K562 (cell line): ENCODE data around the gene TMEM141. TPM values are rescaled to one million over a fixed set of nuclear protein-coding genes. Genes with fewer than 3 reads are reported as not detected.
A peak's percentile ranks its signal among the peaks of the same experiment; 100 is the strongest.

Source experiments
- BCL6 ChIP-seq: fragments of 250-450 bp; sonication (Bioruptor Pico); IDR thresholded peaks from 2 replicates; pipeline ENCODE4 v1.4.0; 2020
- GATAD2A ChIP-seq: fragments of 450-650 bp; IDR thresholded peaks from 2 replicates; pipeline ENCODE4 v1.6.1; 2017
- GTF2E2 ChIP-seq: fragments of 200-800 bp; sonication (Bioruptor generic); IDR thresholded peaks from 2 replicates; pipeline ENCODE4 v1.6.1; 2016; ENCODE audit warnings: missing genetic modification characterization, missing compliant biosample characterization
- HDAC8 ChIP-seq: fragments of 450-650 bp; IDR thresholded peaks from 2 replicates; pipeline ENCODE4 v1.6.1; 2016; ENCODE audit warnings: mild to moderate bottlenecking, missing genetic modification characterization, moderate library complexity, missing compliant biosample characterization
- KLF16 ChIP-seq: IDR thresholded peaks from 2 replicates; pipeline ENCODE4 v1.6.1; 2016; ENCODE audit warnings: antibody characterized with exemption
- MCM7 ChIP-seq, 2 experiments: fragments of 450-650 bp; IDR thresholded peaks; 2 replicates each; pipeline ENCODE4 v1.6.1; 2016 to 2018
- MGA ChIP-seq: fragments of 450-650 bp; IDR thresholded peaks from 2 replicates; pipeline ENCODE4 v1.6.1; 2016; ENCODE audit warnings: mild to moderate bottlenecking, moderate library complexity
- MNT ChIP-seq, 2 experiments: fragments of 450-650 bp; conservative IDR thresholded peaks; 2 replicates each; pipeline ENCODE4 v1.6.1; 2017; ENCODE audit warnings: mild to moderate bottlenecking in 2 of 2, moderate library complexity in 2 of 2
- NR2C2 ChIP-seq, 2 experiments: fragments of 200-800 bp in 1 of 2; sonication (Bioruptor generic) in 1 of 2; sonication (generic) in 1 of 2; formaldehyde crosslinking in 1 of 2; IDR thresholded peaks; 2 replicates each; pipeline versions ENCODE4 v1.6.1 to v1.8.0; 2016 to 2022; ENCODE audit warnings: mild to moderate bottlenecking in 1 of 2, missing compliant biosample characterization in 1 of 2, missing genetic modification characterization in 1 of 2, missing genetic modification reagents in 1 of 2
- TFAP4 ChIP-seq: sonication (generic); formaldehyde crosslinking; IDR thresholded peaks from 2 replicates; pipeline ENCODE4 v1.8.0; 2022; ENCODE audit warnings: missing genetic modification reagents, mild to moderate bottlenecking, moderate library complexity, borderline replicate concordance
- ZNF124 ChIP-seq: sonication (generic); formaldehyde crosslinking; IDR thresholded peaks from 2 replicates; pipeline ENCODE4 v1.8.1; 2022; ENCODE audit warnings: missing genetic modification reagents
- ZNF311 ChIP-seq: fragments of 250-450 bp; sonication (Bioruptor Pico); IDR thresholded peaks from 2 replicates; pipeline ENCODE4 v1.4.0; 2020; ENCODE audit warnings: mild to moderate bottlenecking, moderate library complexity
- polyA plus RNA-seq, 8 experiments: library from polyadenylated mRNA; depleted of rRNA in 4 of 8; stranded (reverse) in 5 of 8; unstranded in 3 of 8; fragments of >200 nt; fragmentation: Nextera tagmentation in 2 of 8; fragmentation: Illumina TruSeq in 1 of 8; extraction: Ambion mirVana in 2 of 8; extraction: Trizol in 1 of 8; gene quantifications; 2 replicates each; pipeline versions ENCODE4 v1.2.1 to v1.2.3, GENCODE V29; 2011 to 2014; ENCODE audit warnings: inconsistent platforms in 1 of 8, missing spikeins in 1 of 8
- total RNA-seq, 7 experiments: library from RNA; depleted of rRNA in 6 of 7; stranded (reverse); fragments of >200 nt in 6 of 7; fragmentation: Illumina TruSeq in 2 of 7; extraction: Trizol in 2 of 7; gene quantifications; 2 replicates each; pipeline versions ENCODE4 v1.2.1 to v1.2.3, GENCODE V29; 2011 to 2021; ENCODE audit warnings: low replicate concordance in 1 of 7
- TF ChIP-seq, protein P1 (sequence below): fragments of 250-450 bp; sonication (Bioruptor Pico); IDR thresholded peaks from 2 replicates; pipeline ENCODE4 v1.8.0; 2022; ENCODE audit warnings: moderate library complexity, mild to moderate bottlenecking, inconsistent platforms

TMEM141 gene
- total and polyA plus RNA-seq, 9 of the 15 experiments (the other 6 are each of a cell fraction or from before 2014, with no cell fraction given): 21.5 to 123 (median 74.8) TPM

GRCh38 chr9:136791516-136792276 is 552 bp downstream of the TMEM141 start (continued):
- TF ChIP-seq KLF16 (peak; percentile 70), MNT (conservative IDR thresholded peaks at IDR 0.05) (no peak; a peak in 1 of 4 replicates), GATAD2A (0 out of 2 replicates have a peak, but pooled peaks have one; percentile 49), MGA (peak; percentile 53), ZNF311 (CRISPR knock-in tag) (no peak), ZNF124 (CRISPR knock-in tag) (no peak), NR2C2 (CRISPR knock-in tag; IDR thresholded peaks at IDR 0.05) (peak; percentile 45; the same call in 1 of the 2 replicates), NR2C2 (tag; IDR thresholded peaks at IDR 0.05) (no peak), TFAP4 (CRISPR knock-in tag) (peak; percentile 69), BCL6 (CRISPR knock-in tag) (no peak), MCM7 (IDR thresholded peaks at IDR 0.05) (no peak), GTF2E2 (tag) (no peak), HDAC8 (no peak)
- TF ChIP-seq, protein P1, sequence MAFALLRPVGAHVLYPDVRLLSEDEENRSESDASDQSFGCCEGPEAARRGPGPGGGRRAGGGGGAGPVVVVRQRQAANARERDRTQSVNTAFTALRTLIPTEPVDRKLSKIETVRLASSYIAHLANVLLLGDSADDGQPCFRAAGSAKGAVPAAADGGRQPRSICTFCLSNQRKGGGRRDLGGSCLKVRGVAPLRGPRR: no peak
